ENCODE measurements around the gene CCDC150. TPM values are rescaled to one million over a fixed set of nuclear protein-coding genes. Genes with fewer than 3 reads are reported as not detected.

The CCDC150 gene
- total and polyA plus RNA-seq, 9 of the 15 experiments (the other 6 are each of a cell fraction or from before 2014, with no cell fraction given) = 4.4 to 23.1 (median 11.3) TPM

- TF ChIP-seq SNAPC5 (CRISPR knock-in tag; IDR thresholded peaks at IDR 0.05) (no peak), RFX7 (CRISPR knock-in tag; IDR thresholded peaks at IDR 0.05) (no peak), CEBPB (tag; IDR thresholded peaks at IDR 0.05) (no peak), DNMT1 (IDR thresholded peaks at IDR 0.05) (no peak), ZNF655 (CRISPR knock-in tag; IDR thresholded peaks at IDR 0.05) (no peak), SMAD1 (IDR thresholded peaks at IDR 0.05; ENCODE audit: low read depth, low read length, partially characterized antibody) (peak; percentile 35), GTF2E2 (tag; IDR thresholded peaks at IDR 0.05) (no peak), ARHGAP35 (IDR thresholded peaks at IDR 0.05; ENCODE audit: partially characterized antibody) (no peak), RAD51 (IDR thresholded peaks at IDR 0.05; ENCODE audit: borderline replicate concordance, low read depth) (no peak), ZNF79 (CRISPR knock-in tag; IDR thresholded peaks at IDR 0.05; ENCODE audit: low read depth) (no peak), THAP12 (CRISPR knock-in tag; IDR thresholded peaks at IDR 0.05) (no peak)
- TF ChIP-seq, protein P1, sequence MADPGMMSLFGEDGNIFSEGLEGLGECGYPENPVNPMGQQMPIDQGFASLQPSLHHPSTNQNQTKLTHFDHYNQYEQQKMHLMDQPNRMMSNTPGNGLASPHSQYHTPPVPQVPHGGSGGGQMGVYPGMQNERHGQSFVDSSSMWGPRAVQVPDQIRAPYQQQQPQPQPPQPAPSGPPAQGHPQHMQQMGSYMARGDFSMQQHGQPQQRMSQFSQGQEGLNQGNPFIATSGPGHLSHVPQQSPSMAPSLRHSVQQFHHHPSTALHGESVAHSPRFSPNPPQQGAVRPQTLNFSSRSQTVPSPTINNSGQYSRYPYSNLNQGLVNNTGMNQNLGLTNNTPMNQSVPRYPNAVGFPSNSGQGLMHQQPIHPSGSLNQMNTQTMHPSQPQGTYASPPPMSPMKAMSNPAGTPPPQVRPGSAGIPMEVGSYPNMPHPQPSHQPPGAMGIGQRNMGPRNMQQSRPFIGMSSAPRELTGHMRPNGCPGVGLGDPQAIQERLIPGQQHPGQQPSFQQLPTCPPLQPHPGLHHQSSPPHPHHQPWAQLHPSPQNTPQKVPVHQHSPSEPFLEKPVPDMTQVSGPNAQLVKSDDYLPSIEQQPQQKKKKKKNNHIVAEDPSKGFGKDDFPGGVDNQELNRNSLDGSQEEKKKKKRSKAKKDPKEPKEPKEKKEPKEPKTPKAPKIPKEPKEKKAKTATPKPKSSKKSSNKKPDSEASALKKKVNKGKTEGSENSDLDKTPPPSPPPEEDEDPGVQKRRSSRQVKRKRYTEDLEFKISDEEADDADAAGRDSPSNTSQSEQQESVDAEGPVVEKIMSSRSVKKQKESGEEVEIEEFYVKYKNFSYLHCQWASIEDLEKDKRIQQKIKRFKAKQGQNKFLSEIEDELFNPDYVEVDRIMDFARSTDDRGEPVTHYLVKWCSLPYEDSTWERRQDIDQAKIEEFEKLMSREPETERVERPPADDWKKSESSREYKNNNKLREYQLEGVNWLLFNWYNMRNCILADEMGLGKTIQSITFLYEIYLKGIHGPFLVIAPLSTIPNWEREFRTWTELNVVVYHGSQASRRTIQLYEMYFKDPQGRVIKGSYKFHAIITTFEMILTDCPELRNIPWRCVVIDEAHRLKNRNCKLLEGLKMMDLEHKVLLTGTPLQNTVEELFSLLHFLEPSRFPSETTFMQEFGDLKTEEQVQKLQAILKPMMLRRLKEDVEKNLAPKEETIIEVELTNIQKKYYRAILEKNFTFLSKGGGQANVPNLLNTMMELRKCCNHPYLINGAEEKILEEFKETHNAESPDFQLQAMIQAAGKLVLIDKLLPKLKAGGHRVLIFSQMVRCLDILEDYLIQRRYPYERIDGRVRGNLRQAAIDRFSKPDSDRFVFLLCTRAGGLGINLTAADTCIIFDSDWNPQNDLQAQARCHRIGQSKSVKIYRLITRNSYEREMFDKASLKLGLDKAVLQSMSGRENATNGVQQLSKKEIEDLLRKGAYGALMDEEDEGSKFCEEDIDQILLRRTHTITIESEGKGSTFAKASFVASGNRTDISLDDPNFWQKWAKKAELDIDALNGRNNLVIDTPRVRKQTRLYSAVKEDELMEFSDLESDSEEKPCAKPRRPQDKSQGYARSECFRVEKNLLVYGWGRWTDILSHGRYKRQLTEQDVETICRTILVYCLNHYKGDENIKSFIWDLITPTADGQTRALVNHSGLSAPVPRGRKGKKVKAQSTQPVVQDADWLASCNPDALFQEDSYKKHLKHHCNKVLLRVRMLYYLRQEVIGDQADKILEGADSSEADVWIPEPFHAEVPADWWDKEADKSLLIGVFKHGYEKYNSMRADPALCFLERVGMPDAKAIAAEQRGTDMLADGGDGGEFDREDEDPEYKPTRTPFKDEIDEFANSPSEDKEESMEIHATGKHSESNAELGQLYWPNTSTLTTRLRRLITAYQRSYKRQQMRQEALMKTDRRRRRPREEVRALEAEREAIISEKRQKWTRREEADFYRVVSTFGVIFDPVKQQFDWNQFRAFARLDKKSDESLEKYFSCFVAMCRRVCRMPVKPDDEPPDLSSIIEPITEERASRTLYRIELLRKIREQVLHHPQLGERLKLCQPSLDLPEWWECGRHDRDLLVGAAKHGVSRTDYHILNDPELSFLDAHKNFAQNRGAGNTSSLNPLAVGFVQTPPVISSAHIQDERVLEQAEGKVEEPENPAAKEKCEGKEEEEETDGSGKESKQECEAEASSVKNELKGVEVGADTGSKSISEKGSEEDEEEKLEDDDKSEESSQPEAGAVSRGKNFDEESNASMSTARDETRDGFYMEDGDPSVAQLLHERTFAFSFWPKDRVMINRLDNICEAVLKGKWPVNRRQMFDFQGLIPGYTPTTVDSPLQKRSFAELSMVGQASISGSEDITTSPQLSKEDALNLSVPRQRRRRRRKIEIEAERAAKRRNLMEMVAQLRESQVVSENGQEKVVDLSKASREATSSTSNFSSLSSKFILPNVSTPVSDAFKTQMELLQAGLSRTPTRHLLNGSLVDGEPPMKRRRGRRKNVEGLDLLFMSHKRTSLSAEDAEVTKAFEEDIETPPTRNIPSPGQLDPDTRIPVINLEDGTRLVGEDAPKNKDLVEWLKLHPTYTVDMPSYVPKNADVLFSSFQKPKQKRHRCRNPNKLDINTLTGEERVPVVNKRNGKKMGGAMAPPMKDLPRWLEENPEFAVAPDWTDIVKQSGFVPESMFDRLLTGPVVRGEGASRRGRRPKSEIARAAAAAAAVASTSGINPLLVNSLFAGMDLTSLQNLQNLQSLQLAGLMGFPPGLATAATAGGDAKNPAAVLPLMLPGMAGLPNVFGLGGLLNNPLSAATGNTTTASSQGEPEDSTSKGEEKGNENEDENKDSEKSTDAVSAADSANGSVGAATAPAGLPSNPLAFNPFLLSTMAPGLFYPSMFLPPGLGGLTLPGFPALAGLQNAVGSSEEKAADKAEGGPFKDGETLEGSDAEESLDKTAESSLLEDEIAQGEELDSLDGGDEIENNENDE (IDR thresholded peaks at IDR 0.05; ENCODE audit: low read depth, low read length) = no peak
Observed at GRCh38 chr2:196639180-196640030, at the start of gene CCDC150 (continued).

Measured in K562 (cell line).